Cardiac muscle cell (in vitro differentiated cells and primary cell): ENCODE data around the gene UCP2. TPM values are rescaled to one million over a fixed set of nuclear protein-coding genes. Genes with fewer than 3 reads are reported as not detected.

ENCODE experiments used
- DNase-seq, 2 donors: peaks; one replicate each; pipeline versions ENCODE4 v3.0.0 to v3.0.0-alpha.2; 2010 to 2017; ENCODE audit warnings: low read depth in 1 of 2, low spot score in 1 of 2
- H3K27ac ChIP-seq: fragments of 200-600 bp; sonication (generic); 2 replicates; pipeline ENCODE4 v1.5.1; 2016
- H3K27me3 ChIP-seq: fragments of 200-600 bp; sonication (generic); 2 replicates; pipeline ENCODE4 v1.6.0; 2016; ENCODE audit warnings: control low read depth
- H3K36me3 ChIP-seq: fragments of 200-600 bp; sonication (generic); 2 replicates; pipeline ENCODE4 v1.5.1; 2016; ENCODE audit warnings: control low read depth
- H3K4me1 ChIP-seq: fragments of 200-600 bp; sonication (generic); 2 replicates; pipeline ENCODE4 v1.8.1; 2017; ENCODE audit warnings: low read depth, mild to moderate bottlenecking, mixed run types
- H3K4me3 ChIP-seq: fragments of 200-600 bp; sonication (generic); 2 replicates; pipeline ENCODE4 v1.5.1; 2016; ENCODE audit warnings: mild to moderate bottlenecking
- H3K9me3 ChIP-seq: fragments of 200-600 bp; sonication (generic); 2 replicates; pipeline ENCODE4 v1.5.1; 2017; ENCODE audit warnings: low read depth, mild to moderate bottlenecking, control low read depth
- polyA plus RNA-seq: library from polyadenylated mRNA; unstranded; fragments of >200 nt; fragmentation: Nextera tagmentation; extraction: Ambion mirVana; gene quantifications from 2 replicates; pipeline ENCODE4 v1.2.1, GENCODE V29; 2016
- total RNA-seq: library from RNA; depleted of rRNA; stranded (reverse); fragments of >200 nt; gene quantifications from 2 replicates; pipeline ENCODE4 v1.2.3, GENCODE V29; 2016
- TF ChIP-seq, protein P1 (sequence below): IDR thresholded peaks from 2 replicates; pipeline ENCODE4 v1.5.1; 2012; ENCODE audit warnings: low read depth, mild to moderate bottlenecking, low read length

Gene UCP2
- total and polyA plus RNA-seq, 2 experiments from 2014 or later: 25.9 to 34.8 TPM

DNA sequence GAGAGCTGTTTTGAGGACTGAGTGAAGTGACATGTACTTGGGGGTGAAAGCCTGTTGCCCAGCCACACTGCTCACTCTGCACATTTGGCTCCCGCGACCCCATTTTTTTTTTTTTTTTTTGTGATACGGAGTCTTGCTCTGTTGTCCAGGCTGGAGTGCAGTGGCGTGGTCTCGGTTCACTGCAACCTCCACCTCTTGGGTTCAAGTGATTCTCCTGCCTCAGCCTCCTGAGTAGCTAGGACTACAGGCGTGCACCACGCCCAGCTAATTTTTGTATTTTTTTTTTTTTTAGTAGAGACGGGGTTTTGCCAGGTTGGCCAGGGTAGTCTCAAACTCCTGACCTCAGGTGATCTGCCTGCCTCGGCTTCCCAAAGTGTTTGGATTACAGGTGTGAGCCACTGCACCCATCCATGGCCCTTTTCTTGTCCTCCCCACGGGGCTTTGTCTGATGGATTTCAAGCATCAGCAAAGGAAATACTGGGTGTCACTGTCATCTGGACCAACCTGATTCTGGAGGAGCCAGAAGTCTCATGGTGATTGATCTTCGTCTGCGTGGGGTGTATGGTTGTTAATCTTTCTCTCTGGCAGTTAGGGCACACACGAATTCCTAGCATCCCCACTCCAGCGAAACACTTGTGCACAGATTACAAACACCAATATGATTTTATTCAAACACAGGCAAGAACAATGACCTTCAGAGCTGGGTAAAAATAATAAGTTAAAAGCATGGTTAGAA is 29.6 kb upstream of the UCP2 start:
- H3K36me3 ChIP-seq: no peaks in the 10 kb centered on the region
- H3K27me3 ChIP-seq: no peaks in the 10 kb centered on the region
- no peak overlapping the region for H3K27ac ChIP-seq
- TF ChIP-seq, protein P1, sequence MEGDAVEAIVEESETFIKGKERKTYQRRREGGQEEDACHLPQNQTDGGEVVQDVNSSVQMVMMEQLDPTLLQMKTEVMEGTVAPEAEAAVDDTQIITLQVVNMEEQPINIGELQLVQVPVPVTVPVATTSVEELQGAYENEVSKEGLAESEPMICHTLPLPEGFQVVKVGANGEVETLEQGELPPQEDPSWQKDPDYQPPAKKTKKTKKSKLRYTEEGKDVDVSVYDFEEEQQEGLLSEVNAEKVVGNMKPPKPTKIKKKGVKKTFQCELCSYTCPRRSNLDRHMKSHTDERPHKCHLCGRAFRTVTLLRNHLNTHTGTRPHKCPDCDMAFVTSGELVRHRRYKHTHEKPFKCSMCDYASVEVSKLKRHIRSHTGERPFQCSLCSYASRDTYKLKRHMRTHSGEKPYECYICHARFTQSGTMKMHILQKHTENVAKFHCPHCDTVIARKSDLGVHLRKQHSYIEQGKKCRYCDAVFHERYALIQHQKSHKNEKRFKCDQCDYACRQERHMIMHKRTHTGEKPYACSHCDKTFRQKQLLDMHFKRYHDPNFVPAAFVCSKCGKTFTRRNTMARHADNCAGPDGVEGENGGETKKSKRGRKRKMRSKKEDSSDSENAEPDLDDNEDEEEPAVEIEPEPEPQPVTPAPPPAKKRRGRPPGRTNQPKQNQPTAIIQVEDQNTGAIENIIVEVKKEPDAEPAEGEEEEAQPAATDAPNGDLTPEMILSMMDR: no peak
- DNase-seq: no peak
- peaks cover 36% of the 10 kb centered on the region for H3K4me1 ChIP-seq
- no peaks in the 10 kb centered on the region for H3K9me3 ChIP-seq
- no peak overlapping the region for H3K4me3 ChIP-seq

GRCh38 chr11:74011360-74012073 is 28.9 kb upstream of the UCP2 start:
- DNase-seq: peak in 1 of 2 donors; percentile 80
- Histone ChIP-seq H3K27ac (peak overlapping the region; percentile 82), H3K36me3 (no peaks in the 10 kb centered on the region), H3K4me1 (peaks cover 36% of the 10 kb centered on the region), H3K4me3 (no peak overlapping the region), H3K9me3 (no peaks in the 10 kb centered on the region), H3K27me3 (no peaks in the 10 kb centered on the region)
- TF ChIP-seq, protein P1: no peak

DNA sequence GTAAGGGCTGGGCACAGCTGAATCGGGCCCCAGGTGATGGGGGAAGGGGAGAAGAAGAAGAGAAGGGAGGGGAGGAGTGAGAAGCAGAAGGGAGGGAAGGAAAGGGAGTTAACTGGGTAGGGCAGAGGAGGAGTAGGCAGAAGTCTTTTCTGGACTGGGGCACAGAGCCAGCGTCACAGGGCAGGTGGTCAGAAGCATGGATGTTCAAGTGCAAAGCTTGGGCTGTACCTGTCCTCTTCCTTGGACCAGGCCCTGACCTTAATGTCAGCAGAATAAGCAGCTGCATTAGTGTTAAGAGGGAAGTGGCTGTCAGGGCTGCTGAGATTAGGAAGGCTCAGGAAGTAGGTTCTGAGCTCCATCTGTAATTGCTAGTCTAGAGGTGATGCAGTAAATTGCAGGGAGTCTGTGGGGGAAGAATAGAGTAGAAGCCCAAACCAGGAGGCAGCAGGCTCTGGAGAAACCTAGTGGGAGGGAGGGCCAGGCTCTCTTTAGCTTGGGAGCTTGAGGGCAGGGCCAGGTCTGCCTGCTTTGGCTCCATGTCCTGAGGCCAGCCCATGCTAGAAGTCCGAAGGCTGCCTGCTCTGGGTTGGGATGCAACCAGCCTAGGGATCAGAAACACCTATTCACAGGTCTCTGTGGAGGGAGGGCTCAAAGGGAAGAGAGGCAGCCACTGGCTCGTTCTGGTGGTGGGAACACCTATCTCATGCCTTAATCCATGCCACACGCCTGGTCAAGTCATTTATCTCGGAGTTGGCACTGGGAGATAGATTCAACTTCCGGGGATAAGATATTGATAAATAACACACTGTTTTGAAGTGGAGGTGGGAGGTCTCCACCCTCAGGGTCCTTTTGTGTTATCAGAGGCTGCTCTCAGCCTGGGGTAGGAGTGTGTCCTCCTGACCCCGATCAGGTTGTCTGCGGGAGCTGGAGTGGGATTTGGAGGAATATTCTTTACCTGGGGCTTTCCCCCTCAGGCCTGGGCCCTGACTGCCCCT is 28.0 kb upstream of the UCP2 start:
- H3K9me3 ChIP-seq: no peaks in the 10 kb centered on the region
- DNase-seq: peak in 1 of 2 donors; percentile 23

DNA sequence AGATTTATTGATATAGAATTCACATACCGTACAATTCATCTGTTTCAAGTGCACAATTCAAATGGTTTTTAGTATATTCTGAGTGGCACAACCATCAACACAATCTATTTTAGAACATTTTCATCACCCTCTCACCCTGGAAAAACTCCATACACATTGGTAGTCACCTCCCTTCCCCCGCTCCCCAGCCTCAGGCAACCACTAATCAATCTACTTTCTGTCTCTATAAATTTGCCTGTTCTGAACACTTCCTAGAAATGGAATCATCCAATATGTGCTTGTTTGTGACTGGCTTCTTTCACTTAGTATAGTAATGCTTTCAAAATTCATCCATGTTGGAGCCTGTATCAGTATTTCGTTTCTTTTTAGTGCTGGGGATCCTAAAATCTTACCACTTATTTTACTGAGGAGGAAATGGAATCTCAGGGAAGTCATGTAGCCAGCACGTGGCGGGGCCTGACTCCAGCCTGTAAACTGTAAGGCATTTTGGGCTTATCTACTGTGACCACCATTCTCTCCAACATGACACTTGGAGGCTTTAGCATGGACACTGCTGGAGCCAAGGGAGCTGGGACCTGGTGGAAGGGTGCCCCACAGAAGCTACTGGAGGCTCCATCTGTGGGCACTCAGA is 27.1 kb upstream of the UCP2 start:
- no peak for DNase-seq
- Histone ChIP-seq H3K9me3 (no peaks in the 10 kb centered on the region), H3K4me3 (no peak overlapping the region)

More for the DNA sequence above, 28.0 kb upstream of the UCP2 start:
- Histone ChIP-seq H3K4me3 (no peak overlapping the region), H3K27me3 (no peaks in the 10 kb centered on the region), H3K27ac (peak overlapping the region; percentile 82), H3K4me1 (peaks cover 36% of the 10 kb centered on the region), H3K36me3 (no peaks in the 10 kb centered on the region)
- TF ChIP-seq, protein P1: no peak

More for the DNA sequence above, 27.1 kb upstream of the UCP2 start:
- H3K36me3 ChIP-seq: no peaks in the 10 kb centered on the region
- TF ChIP-seq, protein P1: no peak
- H3K4me1 ChIP-seq: peaks cover 36% of the 10 kb centered on the region
- H3K27ac ChIP-seq: peak overlapping the region; percentile 82
- H3K27me3 ChIP-seq: no peaks in the 10 kb centered on the region
